ENCODE data around the gene KCNQ5. TPM values are rescaled to one million over a fixed set of nuclear protein-coding genes. Genes with fewer than 3 reads are reported as not detected.

The KCNQ5 gene
- polyA plus RNA-seq, 1 donor (not counting 4 experiments of a cell fraction or from before 2014, with no cell fraction given): 3.4 TPM

GRCh38 chr6:72974276-72974675 lies 352.4 kb downstream of the KCNQ5 start:
- peaks cover 4% of the 10 kb centered on the region for H3K4me1 ChIP-seq (ENCODE audit: control insufficient read depth, extremely low read depth, insufficient read depth, low read length)
- H2AFZ ChIP-seq (ENCODE audit: control insufficient read depth, low read length): no peak overlapping the region
- DNase-seq (ENCODE audit: low read depth, low spot score): no peak
- no peaks in the 10 kb centered on the region for H3K36me3 ChIP-seq (ENCODE audit: control insufficient read depth in 2 of 2, extremely low read depth in 1 of 2, insufficient read depth in 2 of 2, low read length in 2 of 2)
- no peaks in the 10 kb centered on the region for H3K27me3 ChIP-seq (ENCODE audit: control insufficient read depth, extremely low read depth, insufficient read depth, low read length)
- no peak for TF ChIP-seq EZH2 (IDR thresholded peaks at IDR 0.05; ENCODE audit: low read length)
- TF ChIP-seq, protein P1, sequence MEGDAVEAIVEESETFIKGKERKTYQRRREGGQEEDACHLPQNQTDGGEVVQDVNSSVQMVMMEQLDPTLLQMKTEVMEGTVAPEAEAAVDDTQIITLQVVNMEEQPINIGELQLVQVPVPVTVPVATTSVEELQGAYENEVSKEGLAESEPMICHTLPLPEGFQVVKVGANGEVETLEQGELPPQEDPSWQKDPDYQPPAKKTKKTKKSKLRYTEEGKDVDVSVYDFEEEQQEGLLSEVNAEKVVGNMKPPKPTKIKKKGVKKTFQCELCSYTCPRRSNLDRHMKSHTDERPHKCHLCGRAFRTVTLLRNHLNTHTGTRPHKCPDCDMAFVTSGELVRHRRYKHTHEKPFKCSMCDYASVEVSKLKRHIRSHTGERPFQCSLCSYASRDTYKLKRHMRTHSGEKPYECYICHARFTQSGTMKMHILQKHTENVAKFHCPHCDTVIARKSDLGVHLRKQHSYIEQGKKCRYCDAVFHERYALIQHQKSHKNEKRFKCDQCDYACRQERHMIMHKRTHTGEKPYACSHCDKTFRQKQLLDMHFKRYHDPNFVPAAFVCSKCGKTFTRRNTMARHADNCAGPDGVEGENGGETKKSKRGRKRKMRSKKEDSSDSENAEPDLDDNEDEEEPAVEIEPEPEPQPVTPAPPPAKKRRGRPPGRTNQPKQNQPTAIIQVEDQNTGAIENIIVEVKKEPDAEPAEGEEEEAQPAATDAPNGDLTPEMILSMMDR (optimal IDR thresholded peaks at IDR 0.05 in 1 of 3, IDR thresholded peaks at IDR 0.05 in 1 of 3, conservative IDR thresholded peaks at IDR 0.05 in 1 of 3; ENCODE audit: extremely low read depth in 1 of 3, insufficient read depth in 2 of 3, low read length in 3 of 3): no peak
- no peaks in the 10 kb centered on the region for H3K9me1 ChIP-seq (ENCODE audit: control insufficient read depth, extremely low read depth, insufficient read depth, low read length)
- no peaks in the 10 kb centered on the region for H3K9me3 ChIP-seq (ENCODE audit: control insufficient read depth, low read depth, low read length)
- FAIRE-seq: no peak
- no peak overlapping the region for H3K9ac ChIP-seq (ENCODE audit: control insufficient read depth, extremely low read depth, insufficient read depth, low read length)
- no peak overlapping the region for H3K4me3 ChIP-seq (ENCODE audit: control insufficient read depth in 2 of 3, extremely low read depth in 1 of 3, insufficient read depth in 2 of 3, low read depth in 1 of 3, low read length in 3 of 3)
- no peak overlapping the region for H3K27ac ChIP-seq (ENCODE audit: control insufficient read depth, insufficient read depth, low read length)
- no peak overlapping the region for H3K4me2 ChIP-seq (ENCODE audit: control insufficient read depth, extremely low read depth, insufficient read depth, low read depth, low read length)
- H3K79me2 ChIP-seq (ENCODE audit: control insufficient read depth, insufficient read depth, low read length): no peaks in the 10 kb centered on the region
- dilution Hi-C loops (cut with MboI; ENCODE audit: extremely low pct_ligation_motif_present, low sequenced_read_pairs): no loop called here
- no peaks in the 10 kb centered on the region for H4K20me1 ChIP-seq (ENCODE audit: control insufficient read depth, extremely low read depth, insufficient read depth, low read length)

- no peak for TF ChIP-seq EZH2 (IDR thresholded peaks at IDR 0.05; ENCODE audit: low read length)
- TF ChIP-seq, protein P1 (optimal IDR thresholded peaks at IDR 0.05 in 1 of 3, IDR thresholded peaks at IDR 0.05 in 1 of 3, conservative IDR thresholded peaks at IDR 0.05 in 1 of 3; ENCODE audit: extremely low read depth in 1 of 3, insufficient read depth in 2 of 3, low read length in 3 of 3): no peak
- no peaks in the 10 kb centered on the region for H3K9me3 ChIP-seq (ENCODE audit: control insufficient read depth, low read depth, low read length)
- DNase-seq (ENCODE audit: low read depth, low spot score) (no peak), FAIRE-seq (no peak)
- dilution Hi-C loops (cut with MboI; ENCODE audit: extremely low pct_ligation_motif_present, low sequenced_read_pairs): no loop called here
- H2AFZ ChIP-seq (ENCODE audit: control insufficient read depth, low read length): no peak overlapping the region
- no peaks in the 10 kb centered on the region for H3K36me3 ChIP-seq (ENCODE audit: control insufficient read depth in 2 of 2, extremely low read depth in 1 of 2, insufficient read depth in 2 of 2, low read length in 2 of 2)
- H4K20me1 ChIP-seq (ENCODE audit: control insufficient read depth, extremely low read depth, insufficient read depth, low read length): no peaks in the 10 kb centered on the region
- H3K4me3 ChIP-seq (ENCODE audit: control insufficient read depth in 2 of 3, extremely low read depth in 1 of 3, insufficient read depth in 2 of 3, low read depth in 1 of 3, low read length in 3 of 3): no peak overlapping the region
- H3K27ac ChIP-seq (ENCODE audit: control insufficient read depth, insufficient read depth, low read length): no peak overlapping the region
- no peaks in the 10 kb centered on the region for H3K4me1 ChIP-seq (ENCODE audit: control insufficient read depth, extremely low read depth, insufficient read depth, low read length)
- no peaks in the 10 kb centered on the region for H3K9me1 ChIP-seq (ENCODE audit: control insufficient read depth, extremely low read depth, insufficient read depth, low read length)
- H3K9ac ChIP-seq (ENCODE audit: control insufficient read depth, extremely low read depth, insufficient read depth, low read length): no peak overlapping the region
- H3K27me3 ChIP-seq (ENCODE audit: control insufficient read depth, extremely low read depth, insufficient read depth, low read length): no peaks in the 10 kb centered on the region
- no peaks in the 10 kb centered on the region for H3K79me2 ChIP-seq (ENCODE audit: control insufficient read depth, insufficient read depth, low read length)
- H3K4me2 ChIP-seq (ENCODE audit: control insufficient read depth, extremely low read depth, insufficient read depth, low read depth, low read length): no peak overlapping the region
These were observed 353.5 kb downstream of the KCNQ5 start for GRCh38 chr6:72975352-72975752.

All from keratinocyte (primary cell).